ENCODE results near the gene UPB1.
A peak's percentile ranks its signal among the peaks of the same experiment; 100 is the strongest.
"Not testable (repeated sequence)": the region's sequence is repeated elsewhere in the genome, so short reads cannot be mapped to it uniquely, and the experiment has no call there.

UPB1 gene

DNA sequence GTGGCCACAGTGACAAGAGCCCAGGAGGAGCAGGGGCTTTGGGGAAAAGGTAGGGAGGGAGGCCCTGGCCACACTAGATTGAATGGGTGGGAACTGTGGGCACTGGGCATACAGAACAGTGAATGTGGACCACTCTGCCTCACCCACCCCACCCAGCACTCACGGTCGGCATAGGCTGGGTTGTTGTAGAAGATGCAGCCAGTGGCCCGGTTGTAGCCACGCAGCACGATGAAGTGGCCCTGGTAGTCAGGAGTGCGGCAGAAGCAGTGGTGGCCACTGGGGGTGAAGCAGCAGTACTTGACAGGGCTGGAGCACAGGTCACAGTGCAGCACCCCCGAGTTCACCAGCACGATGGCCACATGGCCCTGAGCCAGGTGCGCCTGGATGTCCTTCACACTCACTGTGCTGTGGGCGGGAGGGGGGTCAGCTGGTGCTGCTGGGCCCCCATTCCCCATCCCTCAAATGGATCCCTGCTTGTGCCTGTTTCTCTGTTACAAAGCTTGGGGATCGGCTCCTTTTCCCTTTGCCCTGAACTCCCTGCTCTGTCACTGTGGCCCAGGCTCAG, 48.6 kb downstream of the UPB1 start:
- Histone ChIP-seq H3K9me3 (ENCODE audit: control insufficient read depth, insufficient read depth, low read length) (no peaks in the 10 kb centered on the region), H3K36me3 (ENCODE audit: control insufficient read depth, insufficient read depth, low read length) (peaks cover 55% of the 10 kb centered on the region), H3K27me3 (ENCODE audit: control insufficient read depth, insufficient read depth, low read length) (no peaks in the 10 kb centered on the region), H3K4me1 (ENCODE audit: control insufficient read depth, insufficient read depth, low read length) (no peaks in the 10 kb centered on the region), H3K9ac (ENCODE audit: low read depth, low read length) (no peak overlapping the region), H3K4me3 (ENCODE audit: low read depth, low read length) (no peak overlapping the region)

DNA sequence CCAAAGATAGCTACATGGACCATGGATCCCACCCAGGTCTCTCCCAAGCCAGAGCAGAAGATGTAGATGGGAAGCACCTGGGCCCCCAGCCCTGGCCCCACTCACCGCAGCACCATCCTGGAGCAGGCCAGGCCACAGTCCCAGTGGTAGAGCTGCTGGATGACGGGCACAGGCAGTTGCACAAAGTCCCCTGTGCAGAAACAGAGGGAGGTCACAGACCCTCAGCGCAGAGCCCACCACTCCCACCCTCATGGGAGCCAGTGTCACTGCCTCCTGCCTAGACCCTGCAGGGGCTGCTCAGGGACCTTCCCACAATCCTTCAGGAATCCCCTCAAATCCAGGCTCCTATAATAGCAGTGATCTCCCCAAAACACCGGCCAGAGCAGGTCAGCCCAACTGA, 53.7 kb downstream of the UPB1 start:
- H3K9me3 ChIP-seq (ENCODE audit: control insufficient read depth, insufficient read depth, low read length) = no peaks in the 10 kb centered on the region
- no peak overlapping the region for H3K9ac ChIP-seq (ENCODE audit: low read depth, low read length)
- H3K36me3 ChIP-seq (ENCODE audit: control insufficient read depth, insufficient read depth, low read length) = peaks cover 32% of the 10 kb centered on the region
- H3K27me3 ChIP-seq (ENCODE audit: control insufficient read depth, insufficient read depth, low read length) = no peaks in the 10 kb centered on the region
- H3K4me3 ChIP-seq (ENCODE audit: low read depth, low read length) = no peak overlapping the region
- H3K4me1 ChIP-seq (ENCODE audit: control insufficient read depth, insufficient read depth, low read length) = peaks cover under 1% of the 10 kb centered on the region

DNA sequence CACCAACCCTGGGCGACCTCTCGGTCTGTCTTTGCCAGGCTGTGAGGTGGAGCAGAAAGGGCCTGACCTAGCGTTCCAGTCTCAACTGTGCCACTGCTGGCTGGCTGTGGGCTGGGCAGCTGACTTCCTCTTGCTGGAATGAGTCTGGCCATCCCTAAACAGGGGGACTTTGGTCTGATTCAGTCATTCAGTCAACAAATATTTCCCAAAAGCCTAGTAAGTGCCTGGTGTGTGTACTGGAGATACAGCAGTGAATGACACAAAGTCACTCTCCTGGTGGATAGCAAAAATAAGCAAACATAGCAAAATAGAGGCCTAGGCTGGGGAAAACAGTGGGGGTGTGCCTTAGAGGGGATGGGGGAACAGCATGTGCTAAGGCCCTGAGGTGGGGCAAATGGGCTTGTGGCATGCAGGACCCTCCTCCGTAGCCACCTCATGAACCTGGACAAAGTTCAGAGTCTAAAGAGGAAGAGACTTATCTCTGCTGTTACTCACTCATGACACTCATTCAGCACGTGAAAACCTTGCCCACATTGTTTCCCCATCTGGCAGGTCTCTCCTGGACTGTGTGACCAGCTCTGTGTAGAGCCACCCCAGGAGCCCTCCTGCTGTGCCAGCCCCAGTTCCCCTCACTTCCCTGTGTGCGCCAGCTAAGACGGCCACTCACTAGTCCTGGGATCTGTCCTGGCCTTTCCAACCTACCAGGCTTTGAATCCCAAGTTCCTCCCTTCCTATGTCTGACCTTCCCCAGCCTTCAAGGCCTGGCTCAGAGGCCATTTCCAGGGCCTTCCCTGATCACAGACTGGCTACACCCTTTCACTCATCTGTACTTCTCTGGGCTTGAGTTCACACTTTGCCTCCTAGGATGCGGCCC, 55.1 kb downstream of the UPB1 start:
- no peak overlapping the region for H3K9ac ChIP-seq (ENCODE audit: low read depth, low read length)
- no peaks in the 10 kb centered on the region for H3K9me3 ChIP-seq (ENCODE audit: control insufficient read depth, insufficient read depth, low read length)
- no peak overlapping the region for H3K4me3 ChIP-seq (ENCODE audit: low read depth, low read length)
- peaks cover 5% of the 10 kb centered on the region for H3K4me1 ChIP-seq (ENCODE audit: control insufficient read depth, insufficient read depth, low read length)
- peaks cover 22% of the 10 kb centered on the region for H3K36me3 ChIP-seq (ENCODE audit: control insufficient read depth, insufficient read depth, low read length)
- H3K27me3 ChIP-seq (ENCODE audit: control insufficient read depth, insufficient read depth, low read length) = no peaks in the 10 kb centered on the region

- H3K9me3 ChIP-seq (ENCODE audit: control insufficient read depth, insufficient read depth, low read length) = no peaks in the 10 kb centered on the region
- peaks cover 22% of the 10 kb centered on the region for H3K36me3 ChIP-seq (ENCODE audit: control insufficient read depth, insufficient read depth, low read length)
- H3K4me3 ChIP-seq (ENCODE audit: low read depth, low read length) = no peak overlapping the region
- H3K27me3 ChIP-seq (ENCODE audit: control insufficient read depth, insufficient read depth, low read length) = no peaks in the 10 kb centered on the region
- H3K4me1 ChIP-seq (ENCODE audit: control insufficient read depth, insufficient read depth, low read length) = peaks cover 5% of the 10 kb centered on the region
- no peak overlapping the region for H3K9ac ChIP-seq (ENCODE audit: low read depth, low read length)
Measured at GRCh38 chr22:24550902-24551435, 55.8 kb downstream of the UPB1 start.

- H3K36me3 ChIP-seq (ENCODE audit: control insufficient read depth, insufficient read depth, low read length) = peaks cover 15% of the 10 kb centered on the region
- H3K4me3 ChIP-seq (ENCODE audit: low read depth, low read length); H3K27me3 ChIP-seq (ENCODE audit: control insufficient read depth, insufficient read depth, low read length); H3K4me1 ChIP-seq (ENCODE audit: control insufficient read depth, insufficient read depth, low read length); H3K9me3 ChIP-seq (ENCODE audit: control insufficient read depth, insufficient read depth, low read length): not testable (repeated sequence)
- H3K9ac ChIP-seq (ENCODE audit: low read depth, low read length) = peak overlapping the region; percentile 37
Measured at GRCh38 chr22:24552503-24553286, 57.6 kb downstream of the UPB1 start.

GRCh38 chr22:24553597-24554312, 58.6 kb downstream of the UPB1 start:
- Histone ChIP-seq H3K4me3 (ENCODE audit: low read depth, low read length) (peak overlapping the region; percentile 96), H3K9me3 (ENCODE audit: control insufficient read depth, insufficient read depth, low read length) (no peaks in the 10 kb centered on the region), H3K9ac (ENCODE audit: low read depth, low read length) (peak overlapping the region; percentile 98), H3K4me1 (ENCODE audit: control insufficient read depth, insufficient read depth, low read length) (peaks cover 7% of the 10 kb centered on the region), H3K36me3 (ENCODE audit: control insufficient read depth, insufficient read depth, low read length) (peaks cover 18% of the 10 kb centered on the region), H3K27me3 (ENCODE audit: control insufficient read depth, insufficient read depth, low read length) (no peaks in the 10 kb centered on the region)

DNA sequence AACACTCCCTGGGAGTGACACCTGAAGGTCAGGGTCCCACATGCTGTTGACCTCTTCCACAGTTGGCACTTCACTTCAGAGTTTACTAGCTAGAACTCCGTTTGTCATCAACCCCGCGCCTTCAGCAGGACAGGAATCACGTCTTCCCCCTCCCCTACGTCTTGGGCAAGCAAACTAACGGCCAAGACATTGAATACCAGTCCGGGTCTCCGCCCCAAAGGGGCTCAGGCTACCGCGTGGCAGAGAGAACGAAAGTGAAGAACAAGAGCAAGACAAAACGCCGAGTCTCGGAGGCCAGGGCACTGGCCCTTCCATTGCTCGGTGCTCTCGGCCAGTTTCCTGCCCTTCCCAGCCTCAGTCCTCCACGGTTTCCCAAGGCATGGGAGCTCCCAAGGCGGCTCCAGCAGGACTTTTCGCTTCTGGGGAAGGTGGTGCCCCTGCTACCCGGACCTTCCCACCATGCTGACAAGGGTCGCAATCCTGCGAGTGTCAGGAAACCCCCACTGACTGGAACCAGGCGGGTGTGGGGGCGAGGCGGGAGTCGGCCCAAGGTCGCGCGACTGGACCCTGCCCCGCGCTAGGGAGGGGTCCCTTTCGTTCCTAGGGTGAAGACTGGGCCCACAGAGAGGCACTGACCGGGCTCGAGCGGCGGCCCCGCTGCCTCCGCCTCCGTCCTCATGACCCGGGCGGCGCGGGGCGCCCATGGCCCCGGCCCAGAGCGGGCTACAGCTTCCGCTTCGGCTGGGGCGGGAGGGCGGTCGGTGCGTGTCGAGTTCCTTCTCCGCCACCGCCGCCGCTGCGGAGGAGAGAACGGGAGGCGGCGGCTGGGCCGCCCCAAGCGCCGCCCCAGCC, 59.4 kb downstream of the UPB1 start, which contains the start of gene GUCD1:
Gene GUCD1 (minus strand): TSS at position 826 of the 852 bp plus-strand sequence. CDS start 147 bp downstream, at position 679.
- Histone ChIP-seq H3K27me3 (ENCODE audit: control insufficient read depth, insufficient read depth, low read length) (no peaks in the 10 kb centered on the region), H3K4me1 (ENCODE audit: control insufficient read depth, insufficient read depth, low read length) (peaks cover 7% of the 10 kb centered on the region), H3K9me3 (ENCODE audit: control insufficient read depth, insufficient read depth, low read length) (no peaks in the 10 kb centered on the region), H3K36me3 (ENCODE audit: control insufficient read depth, insufficient read depth, low read length) (peaks cover 25% of the 10 kb centered on the region), H3K4me3 (ENCODE audit: low read depth, low read length) (peak within 1 kb of the TSS; percentile 98), H3K9ac (ENCODE audit: low read depth, low read length) (peak within 1 kb of the TSS; percentile 99)

GRCh38 chr22:24555165-24556039, 60.3 kb downstream of the UPB1 start, which contains the start of gene SNRPD3:
TSS of gene SNRPD3 (plus strand) at chr22:24555999. CDS start at chr22:24557675, 1,676 bp downstream.
- Histone ChIP-seq H3K4me3 (ENCODE audit: low read depth, low read length) (peak within 1 kb of the TSS; percentile 98), H3K27me3 (ENCODE audit: control insufficient read depth, insufficient read depth, low read length) (no peaks in the 10 kb centered on the region), H3K36me3 (ENCODE audit: control insufficient read depth, insufficient read depth, low read length) (peaks cover 28% of the 10 kb centered on the region), H3K9me3 (ENCODE audit: control insufficient read depth, insufficient read depth, low read length) (no peaks in the 10 kb centered on the region), H3K9ac (ENCODE audit: low read depth, low read length) (peak within 1 kb of the TSS; percentile 99), H3K4me1 (ENCODE audit: control insufficient read depth, insufficient read depth, low read length) (peaks cover 7% of the 10 kb centered on the region)

DNA sequence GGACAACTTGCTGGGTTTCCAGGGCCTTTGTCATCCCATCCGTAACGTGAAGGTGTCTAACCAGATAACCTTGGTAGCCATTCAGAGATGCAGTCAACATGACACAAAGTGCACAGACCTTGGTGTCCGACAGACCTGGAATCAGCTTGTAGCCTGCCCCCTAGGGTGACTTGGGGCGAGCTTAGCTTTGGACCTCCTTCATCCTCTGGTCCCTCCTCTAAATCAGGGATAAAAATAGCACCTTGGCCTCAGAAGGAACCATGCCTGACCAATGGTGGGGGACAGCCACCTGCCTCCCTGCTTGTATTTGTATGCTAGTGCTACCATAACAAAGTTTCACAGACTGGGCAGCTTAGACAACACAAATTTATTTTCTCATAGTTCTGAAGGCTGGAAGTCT, 64.3 kb downstream of the UPB1 start:
- no peaks in the 10 kb centered on the region for H3K27me3 ChIP-seq (ENCODE audit: control insufficient read depth, insufficient read depth, low read length)
- H3K9me3 ChIP-seq (ENCODE audit: control insufficient read depth, insufficient read depth, low read length) = no peaks in the 10 kb centered on the region
- peaks cover 3% of the 10 kb centered on the region for H3K4me1 ChIP-seq (ENCODE audit: control insufficient read depth, insufficient read depth, low read length)
- H3K9ac ChIP-seq (ENCODE audit: low read depth, low read length) = no peak overlapping the region
- H3K36me3 ChIP-seq (ENCODE audit: control insufficient read depth, insufficient read depth, low read length) = peaks cover 33% of the 10 kb centered on the region
- H3K4me3 ChIP-seq (ENCODE audit: low read depth, low read length) = no peak overlapping the region

- Histone ChIP-seq H3K9me3 (ENCODE audit: control insufficient read depth, insufficient read depth, low read length) (no peaks in the 10 kb centered on the region), H3K4me1 (ENCODE audit: control insufficient read depth, insufficient read depth, low read length) (no peaks in the 10 kb centered on the region), H3K9ac (ENCODE audit: low read depth, low read length) (no peak overlapping the region), H3K36me3 (ENCODE audit: control insufficient read depth, insufficient read depth, low read length) (peaks cover 26% of the 10 kb centered on the region), H3K27me3 (ENCODE audit: control insufficient read depth, insufficient read depth, low read length) (no peaks in the 10 kb centered on the region), H3K4me3 (ENCODE audit: low read depth, low read length) (no peak overlapping the region)
Measured at GRCh38 chr22:24563246-24563645, 68.1 kb downstream of the UPB1 start.

Measured in iPS-15b (cell line).